H1 (cell line): ENCODE results near the gene NUPR1. TPM values are rescaled to one million over a fixed set of nuclear protein-coding genes. Genes with fewer than 3 reads are reported as not detected.
A peak's percentile ranks its signal among the peaks of the same experiment; 100 is the strongest.

Source experiments
- CTCF ChIA-PET: fragments of 300-600 bp; sonication (Branson Sonifier 250); formaldehyde crosslinking; loops from one replicate; lab custom pipeline; 2021; ENCODE audit not compliant: partially characterized antibody; lab: Charles Lee
- POLR2A ChIA-PET: fragments of 300-600 bp; sonication (Branson Sonifier 250); formaldehyde crosslinking; loops from one replicate; lab custom pipeline; 2021; ENCODE audit warnings: inconsistent platforms; ENCODE audit not compliant: partially characterized antibody; lab: Charles Lee
- DNase-seq, 2 experiments: peaks; one replicate each; pipeline versions ENCODE4 v3.0.0 to v3.0.0-alpha.2; 2010 to 2022; ENCODE audit warnings: low spot score in 2 of 2, low read depth in 1 of 2, mixed read lengths in 1 of 2
- FAIRE-seq: peaks from 2 replicates; lab custom pipeline; 2011; peaks lifted over from hg19 to GRCh38; lab: Jason Lieb, UNC
- H2AFZ ChIP-seq: 2 replicates; pipeline ENCODE4 v1.8.1; 2012; ENCODE audit warnings: low read length, inconsistent platforms
- H2AK5ac ChIP-seq: 2 replicates; pipeline ENCODE4 v1.6.1; 2013; ENCODE audit warnings: low read depth, low read length
- H2BK120ac ChIP-seq: replicated peaks from 2 replicates; pipeline ENCODE3; 2013; ENCODE audit warnings: low read depth, low read length, inconsistent platforms
- H2BK12ac ChIP-seq: 2 replicates; pipeline ENCODE4 v1.6.1; 2013; ENCODE audit warnings: low read depth, low read length
- H2BK15ac ChIP-seq: 2 replicates; pipeline ENCODE4 v1.6.1; 2013; ENCODE audit warnings: low read length
- H2BK20ac ChIP-seq: 2 replicates; pipeline ENCODE4 v1.6.1; 2013; ENCODE audit warnings: low read length
- H2BK5ac ChIP-seq: 2 replicates; pipeline ENCODE4 v1.6.1; 2013; ENCODE audit warnings: low read depth, low read length
- H3K14ac ChIP-seq: 2 replicates; pipeline ENCODE4 v1.6.1; 2013; ENCODE audit warnings: inconsistent platforms; ENCODE audit not compliant: insufficient read length
- H3K18ac ChIP-seq: 2 replicates; pipeline ENCODE4 v1.6.1; 2013; ENCODE audit warnings: low read length; ENCODE audit errors: extremely low read depth
- H3K23ac ChIP-seq: 2 replicates; pipeline ENCODE4 v1.6.1; 2013; ENCODE audit warnings: inconsistent platforms; ENCODE audit not compliant: insufficient read length
- H3K23me2 ChIP-seq: 2 replicates; pipeline ENCODE4 v1.6.1; 2013; ENCODE audit warnings: low read depth, low read length
- H3K27ac ChIP-seq: 2 replicates; pipeline ENCODE4 v1.6.1; 2011; ENCODE audit warnings: low read depth, low read length, inconsistent platforms
- H3K27me3 ChIP-seq, 4 experiments: replicated peaks in 1 of 4; 1 replicate in 1 of 4; 2 replicates in 3 of 4; pipeline versions ENCODE4 v1.6.1 to v1.8.1; 2011 to 2013; ENCODE audit warnings: low read length in 3 of 4, mild to moderate bottlenecking in 3 of 4, inconsistent platforms in 2 of 4, mixed read lengths in 2 of 4, moderate library complexity in 1 of 4; ENCODE audit not compliant: control insufficient read depth in 3 of 4, insufficient read depth in 3 of 4; ENCODE audit errors: extremely low read depth in 1 of 4
- H3K36me3 ChIP-seq, 4 experiments: 2 replicates each; pipeline versions ENCODE4 v1.6.1 to v1.8.1; 2011 to 2013; ENCODE audit warnings: mild to moderate bottlenecking in 4 of 4, low read length in 3 of 4, moderate library complexity in 2 of 4, control low read depth in 1 of 4, inconsistent platforms in 1 of 4; ENCODE audit not compliant: insufficient read depth in 4 of 4, control insufficient read depth in 2 of 4
- H3K4ac ChIP-seq: replicated peaks from 2 replicates; pipeline ENCODE3; 2013; ENCODE audit warnings: low read length, low read depth, mixed read lengths, inconsistent platforms; ENCODE audit not compliant: insufficient read length
- H3K4me1 ChIP-seq, 4 experiments: replicated peaks in 1 of 4; 1 replicate in 1 of 4; 2 replicates in 3 of 4; pipeline versions ENCODE4 v1.6.1 to v1.8.1; 2011 to 2013; ENCODE audit warnings: low read length in 3 of 4, inconsistent platforms in 2 of 4, mixed read lengths in 1 of 4; ENCODE audit not compliant: insufficient read depth in 4 of 4, control insufficient read depth in 3 of 4
- H3K4me2 ChIP-seq, 2 experiments: 2 replicates each; pipeline versions ENCODE4 v1.6.1 to v1.8.1; 2011 to 2013; ENCODE audit warnings: low read depth in 2 of 2, low read length in 2 of 2, control low read depth in 1 of 2, inconsistent platforms in 1 of 2, mild to moderate bottlenecking in 1 of 2; ENCODE audit not compliant: insufficient read depth in 1 of 2
- H3K4me3 ChIP-seq, 4 experiments: fragments of 200-600, 300-600 bp in 1 of 4; sonication (generic), shearing (Covaris generic), sonication (Bioruptor Twin) in 1 of 4; 2 replicates each; pipeline versions ENCODE4 v1.5.1 to v1.8.1; 2011 to 2016; ENCODE audit warnings: low read length in 4 of 4, low read depth in 3 of 4, control low read depth in 2 of 4, inconsistent platforms in 2 of 4, mild to moderate bottlenecking in 2 of 4, mixed read lengths in 1 of 4, moderate library complexity in 1 of 4; ENCODE audit not compliant: insufficient read depth in 2 of 4; ENCODE audit errors: extremely low read depth in 1 of 4
- H3K56ac ChIP-seq: replicated peaks from 2 replicates; pipeline ENCODE3; 2013; ENCODE audit warnings: low read depth, mild to moderate bottlenecking, mixed read lengths, low read length, inconsistent platforms; ENCODE audit not compliant: insufficient read length
- H3K79me1 ChIP-seq: 2 replicates; pipeline ENCODE4 v1.6.1; 2013; ENCODE audit warnings: low read depth, low read length, control low read depth
- H3K79me2 ChIP-seq, 2 experiments: 2 replicates each; pipeline versions ENCODE4 v1.6.1 to v1.8.1; 2012 to 2013; ENCODE audit warnings: low read length in 2 of 2, mild to moderate bottlenecking in 2 of 2, inconsistent platforms in 1 of 2; ENCODE audit not compliant: insufficient read depth in 2 of 2, control insufficient read depth in 1 of 2
- H3K9ac ChIP-seq, 4 experiments: replicated peaks in 1 of 4; 1 replicate in 1 of 4; 2 replicates in 3 of 4; pipeline versions ENCODE4 v1.6.1 to v1.8.1; 2011 to 2013; ENCODE audit warnings: low read depth in 3 of 4, low read length in 3 of 4, control low read depth in 2 of 4, mild to moderate bottlenecking in 2 of 4, moderate library complexity in 2 of 4, inconsistent platforms in 1 of 4; ENCODE audit errors: extremely low read depth in 1 of 4
- H3K9me3 ChIP-seq, 2 experiments: 2 replicates each; pipeline versions ENCODE4 v1.6.1 to v1.8.1; 2012 to 2013; ENCODE audit warnings: mild to moderate bottlenecking in 2 of 2, moderate library complexity in 2 of 2, control low read depth in 1 of 2, inconsistent platforms in 1 of 2, low read depth in 1 of 2, low read length in 1 of 2, mixed read lengths in 1 of 2; ENCODE audit not compliant: insufficient read depth in 2 of 2
- H4K20me1 ChIP-seq, 2 experiments: replicated peaks in 1 of 2; 2 replicates each; pipeline versions ENCODE3 to v1.8.1; 2011 to 2013; ENCODE audit warnings: inconsistent platforms in 2 of 2, low read length in 2 of 2, mild to moderate bottlenecking in 1 of 2; ENCODE audit not compliant: insufficient read depth in 2 of 2, control insufficient read depth in 1 of 2
- H4K5ac ChIP-seq: 2 replicates; pipeline ENCODE4 v1.6.1; 2013; ENCODE audit warnings: low read length, low read depth, mixed read lengths, inconsistent platforms; ENCODE audit not compliant: insufficient read length
- H4K8ac ChIP-seq: 2 replicates; pipeline ENCODE4 v1.8.0; 2013; ENCODE audit warnings: mild to moderate bottlenecking, moderate library complexity, low read length, inconsistent platforms; ENCODE audit not compliant: insufficient read depth; ENCODE audit errors: extremely low read depth
- H4K91ac ChIP-seq: replicated peaks from 2 replicates; pipeline ENCODE3; 2013; ENCODE audit warnings: low read length, mixed read lengths, inconsistent platforms; ENCODE audit not compliant: insufficient read length
- CBX5 ChIP-seq: fragments of 300-800, 300-1000 bp; sonication (generic); IDR thresholded peaks from 2 replicates; pipeline ENCODE4 v1.7.1; 2016; ENCODE audit warnings: antibody characterized with exemption, low read length, low read depth
- CHD1 ChIP-seq: IDR thresholded peaks from 2 replicates; pipeline ENCODE4 v1.6.1; 2012; ENCODE audit warnings: low read depth, low read length, improper control_type of control experiment
- CHD2 ChIP-seq: IDR thresholded peaks from 2 replicates; pipeline ENCODE4 v1.6.1; 2012; ENCODE audit warnings: low read length, improper control_type of control experiment
- CTBP2 ChIP-seq: IDR thresholded peaks from 2 replicates; pipeline ENCODE4 v1.7.0; 2011; ENCODE audit warnings: borderline replicate concordance, mild to moderate bottlenecking, moderate library complexity, mixed read lengths, low read length; ENCODE audit not compliant: insufficient read depth, insufficient read length
- EZH2 ChIP-seq: fragments of 200-600 bp; sonication (generic); IDR thresholded peaks from 2 replicates; pipeline ENCODE4 v1.7.1; 2012; ENCODE audit warnings: low read depth, mild to moderate bottlenecking, moderate library complexity, low read length, inconsistent platforms; ENCODE audit not compliant: severe bottlenecking
- POU5F1 ChIP-seq: IDR thresholded peaks from 2 replicates; pipeline ENCODE4 v1.6.1; 2011; ENCODE audit warnings: low read depth, mild to moderate bottlenecking, low read length, moderate library complexity
- SIN3A ChIP-seq, 2 experiments: IDR thresholded peaks in 1 of 2; conservative IDR thresholded peaks in 1 of 2; 2 replicates each; pipeline ENCODE4 v1.6.1; 2011 to 2012; ENCODE audit warnings: low read length in 2 of 2, improper control_type of control experiment in 1 of 2, low read depth in 1 of 2, mild to moderate bottlenecking in 1 of 2
- SUZ12 ChIP-seq: fragments of 200-600 bp; sonication (generic); IDR thresholded peaks from 2 replicates; pipeline ENCODE4 v1.6.1; 2012; ENCODE audit warnings: mild to moderate bottlenecking, inconsistent platforms, low read length, moderate library complexity, mixed read lengths
- TAF1 ChIP-seq: IDR thresholded peaks from 2 replicates; pipeline ENCODE4 v1.6.1; 2011; ENCODE audit warnings: mild to moderate bottlenecking, low read depth, low read length
- TCF12 ChIP-seq: IDR thresholded peaks from 2 replicates; pipeline ENCODE4 v1.6.1; 2011; ENCODE audit warnings: low read depth, mild to moderate bottlenecking, low read length
- WGBS, 2 experiments: shearing (Covaris generic) in 1 of 2; methylation state at CpG; one replicate each; pipeline versions ENCODE4 v1.1.6 to v1.1.7; 2013 to 2015; ENCODE audit warnings: low lambda C conversion rate in 2 of 2, mixed read lengths in 2 of 2, inconsistent platforms in 1 of 2, low coverage in 1 of 2, missing lambda C conversion rate in 1 of 2; ENCODE audit not compliant: insufficient replicate concordance in 2 of 2, insufficient coverage in 1 of 2, insufficient read length in 1 of 2; ENCODE audit errors: extremely low coverage in 1 of 2, missing lambda C conversion rate in 1 of 2; 5-methylcytosine and 5-hydroxymethylcytosine counted together
- polyA plus RNA-seq, 7 experiments: library from polyadenylated mRNA; depleted of rRNA in 3 of 7; stranded (reverse) in 5 of 7; unstranded in 2 of 7; fragments of >200 nt in 5 of 7; fragments of 200-250 nt in 2 of 7; gene quantifications; 1 replicate in 5 of 7; 2 replicates in 1 of 7; 4 replicates in 1 of 7; pipeline versions ENCODE4 v1.2.1 to v1.2.3, GENCODE V29; 2011 to 2013; ENCODE audit warnings: missing spikeins in 2 of 7, mixed read lengths in 2 of 7
- total RNA-seq: library from RNA; stranded (reverse); fragmentation: NEBNext Ultra II Directional; extraction: Animal tissue kit (Norgen Biotek cat#: 25700); gene quantifications from 2 replicates; pipeline ENCODE4 v1.2.1, GENCODE V29; 2021

The NUPR1 gene
- total and polyA plus RNA-seq, 2 of the 8 experiments (the other 6 are each of a cell fraction or from before 2014, with no cell fraction given): 0.17 to 0.20 TPM

GRCh38 chr16:28511801-28512789, 26.7 kb downstream of the NUPR1 start:
- FAIRE-seq (no peak), DNase-seq (no peak)
- H4K20me1 ChIP-seq: no peaks in the 10 kb centered on the region
- no peak overlapping the region for H2AK5ac ChIP-seq
- ChIA-PET POLR2A (no interaction called here), CTCF (interaction anchor here (1.2 kb wide), 2 partner anchors 14 to 104 kb away, joined by 3 to 4 read pairs; no protein-coding TSS in a partner anchor)
- H3K4me1 ChIP-seq: no peaks in the 10 kb centered on the region
- H3K4me3 ChIP-seq: no peak overlapping the region
- H2BK15ac ChIP-seq: no peak overlapping the region
- no peaks in the 10 kb centered on the region for H3K36me3 ChIP-seq
- H3K27ac ChIP-seq: no peak overlapping the region
- peak overlapping the region; percentile 30; the same call in 1 of the 2 replicates for H2AFZ ChIP-seq
- H3K56ac ChIP-seq: no peak overlapping the region
- no peak overlapping the region for H3K4me2 ChIP-seq
- H4K91ac ChIP-seq: no peak overlapping the region
- no peak overlapping the region for H2BK5ac ChIP-seq
- no peak overlapping the region for H2BK12ac ChIP-seq
- WGBS, 2 experiments: 91% methylated on average over 21 of the region's 21 CpGs; no CpG with 5 or more reads in 1 of the 2 experiments
- H3K4ac ChIP-seq: no peak overlapping the region
- 0 out of 2 replicates have a peak, but pooled peaks cover under 1% of the 10 kb centered on the region for H3K23me2 ChIP-seq
- no peak overlapping the region for H4K5ac ChIP-seq
- no peaks in the 10 kb centered on the region for H3K79me2 ChIP-seq
- H3K18ac ChIP-seq: no peak overlapping the region
- H3K9ac ChIP-seq: no peak overlapping the region
- no peak overlapping the region for H3K14ac ChIP-seq
- no peak overlapping the region for H2BK120ac ChIP-seq
- no peak overlapping the region for H3K23ac ChIP-seq
- H4K8ac ChIP-seq: peak overlapping the region; percentile 8; the same call in 1 of the 2 replicates
- H3K27me3 ChIP-seq: no peaks in the 10 kb centered on the region
- H3K79me1 ChIP-seq: no peaks in the 10 kb centered on the region
- TF ChIP-seq SUZ12 (no peak), CTBP2 (no peak), TCF12 (no peak), SIN3A (conservative IDR thresholded peaks at IDR 0.05 in 1 of 2, IDR thresholded peaks at IDR 0.05 in 1 of 2; ENCODE audit: low read depth in 1 of 2, low read length in 2 of 2) (no peak), EZH2 (no peak), CHD2 (no peak), TAF1 (no peak), POU5F1 (no peak), CBX5 (no peak), CHD1 (no peak)
- no peak overlapping the region for H2BK20ac ChIP-seq
- no peaks in the 10 kb centered on the region for H3K9me3 ChIP-seq
